NB4 (cell line): ENCODE data around the gene CDK14.

Experiments used
- TF ChIP-seq, protein P1 (sequence below): IDR thresholded peaks from 2 replicates; pipeline ENCODE4 v1.6.1; 2011; ENCODE audit warnings: low read depth, low read length
- TF ChIP-seq, protein P2 (sequence below): IDR thresholded peaks from one replicate; pipeline ENCODE4 v1.5.1; 2012; ENCODE audit warnings: low read depth, low read length

DNA sequence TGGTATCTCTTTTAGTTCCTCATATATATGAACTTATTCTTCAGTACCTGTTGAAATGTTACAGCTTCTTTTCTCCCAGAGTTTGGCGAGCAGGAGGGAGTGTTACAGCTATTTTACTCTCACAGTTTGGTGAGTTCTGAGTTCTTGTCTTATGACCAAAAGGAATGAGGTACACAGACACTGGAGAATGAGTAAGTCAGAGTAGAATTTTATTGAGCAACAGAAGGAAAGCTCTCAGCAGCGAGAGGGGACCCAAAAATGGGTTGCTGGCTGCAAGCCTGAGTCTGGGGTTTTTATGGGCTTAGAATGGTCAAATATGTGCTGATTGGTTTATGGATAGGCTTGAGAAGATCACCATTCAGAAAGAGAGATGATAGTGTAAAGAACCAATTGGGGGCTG, 175.2 kb downstream of the CDK14 start:
- TF ChIP-seq, protein P1, sequence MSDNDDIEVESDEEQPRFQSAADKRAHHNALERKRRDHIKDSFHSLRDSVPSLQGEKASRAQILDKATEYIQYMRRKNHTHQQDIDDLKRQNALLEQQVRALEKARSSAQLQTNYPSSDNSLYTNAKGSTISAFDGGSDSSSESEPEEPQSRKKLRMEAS: no peak
- TF ChIP-seq, protein P2, sequence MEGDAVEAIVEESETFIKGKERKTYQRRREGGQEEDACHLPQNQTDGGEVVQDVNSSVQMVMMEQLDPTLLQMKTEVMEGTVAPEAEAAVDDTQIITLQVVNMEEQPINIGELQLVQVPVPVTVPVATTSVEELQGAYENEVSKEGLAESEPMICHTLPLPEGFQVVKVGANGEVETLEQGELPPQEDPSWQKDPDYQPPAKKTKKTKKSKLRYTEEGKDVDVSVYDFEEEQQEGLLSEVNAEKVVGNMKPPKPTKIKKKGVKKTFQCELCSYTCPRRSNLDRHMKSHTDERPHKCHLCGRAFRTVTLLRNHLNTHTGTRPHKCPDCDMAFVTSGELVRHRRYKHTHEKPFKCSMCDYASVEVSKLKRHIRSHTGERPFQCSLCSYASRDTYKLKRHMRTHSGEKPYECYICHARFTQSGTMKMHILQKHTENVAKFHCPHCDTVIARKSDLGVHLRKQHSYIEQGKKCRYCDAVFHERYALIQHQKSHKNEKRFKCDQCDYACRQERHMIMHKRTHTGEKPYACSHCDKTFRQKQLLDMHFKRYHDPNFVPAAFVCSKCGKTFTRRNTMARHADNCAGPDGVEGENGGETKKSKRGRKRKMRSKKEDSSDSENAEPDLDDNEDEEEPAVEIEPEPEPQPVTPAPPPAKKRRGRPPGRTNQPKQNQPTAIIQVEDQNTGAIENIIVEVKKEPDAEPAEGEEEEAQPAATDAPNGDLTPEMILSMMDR: no peak
